DMS 273 (cell line): ENCODE data around the gene NBEAL2.

Source experiments
- DNase-seq: peaks from one replicate; lab custom pipeline; 2025; ENCODE audit not compliant: unreplicated experiment; lab: John Stamatoyannopoulos, UW

Gene NBEAL2

DNA sequence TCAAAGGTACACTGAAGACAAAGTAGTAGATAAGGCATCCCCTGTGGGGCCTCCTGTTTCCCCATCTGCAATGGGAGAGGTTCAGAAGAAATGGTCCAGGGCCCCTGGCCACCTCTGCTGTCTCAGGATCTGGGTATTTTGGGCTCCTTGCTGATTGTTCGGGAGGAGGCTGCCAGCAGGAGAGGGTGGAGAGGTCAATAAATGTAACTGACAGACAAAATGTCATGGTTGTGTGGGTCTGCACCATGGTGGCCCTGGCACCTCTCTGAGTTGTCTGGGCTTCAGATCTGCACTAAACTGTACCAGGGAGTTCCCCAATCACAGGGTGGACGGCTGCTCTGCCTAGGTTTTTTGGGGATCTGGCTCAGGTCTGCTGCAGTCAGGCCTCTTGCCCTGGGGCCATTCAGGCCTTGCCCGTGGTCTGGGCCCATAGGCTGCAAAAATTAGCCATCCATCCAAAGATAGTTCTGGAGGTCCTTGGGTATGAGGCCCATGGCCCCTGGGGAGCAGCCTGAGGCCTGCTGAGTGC is 7.4 kb downstream of the NBEAL2 start:
- no peak for DNase-seq

DNA sequence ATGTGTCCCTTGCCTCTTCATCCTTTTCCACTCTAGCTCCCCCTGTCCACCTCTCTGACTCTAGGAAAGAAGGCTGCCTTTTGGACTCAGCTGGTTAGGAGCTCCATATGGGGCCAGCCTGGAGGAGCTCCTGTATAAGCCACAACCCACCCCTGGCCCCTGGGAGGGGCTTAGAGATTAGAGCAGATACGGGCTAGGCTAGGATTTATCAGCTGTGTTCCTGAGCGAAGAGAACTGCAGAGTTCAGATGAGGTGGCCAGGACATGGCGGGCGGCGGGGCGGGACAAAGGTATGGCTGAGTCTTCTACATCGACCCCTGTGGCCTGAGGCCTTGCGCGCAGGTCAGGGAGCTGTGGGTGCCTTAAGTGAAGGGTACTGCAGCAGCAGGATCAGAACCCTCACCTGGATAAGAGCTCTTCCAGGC is 7.9 kb downstream of the NBEAL2 start:
- DNase-seq, result peak; percentile 21

GRCh38 chr3:46987743-46988401 is 8.4 kb downstream of the NBEAL2 start:
- DNase-seq, result no peak

GRCh38 chr3:46988616-46989015 is 9.2 kb downstream of the NBEAL2 start:
- DNase-seq, result no peak

DNA sequence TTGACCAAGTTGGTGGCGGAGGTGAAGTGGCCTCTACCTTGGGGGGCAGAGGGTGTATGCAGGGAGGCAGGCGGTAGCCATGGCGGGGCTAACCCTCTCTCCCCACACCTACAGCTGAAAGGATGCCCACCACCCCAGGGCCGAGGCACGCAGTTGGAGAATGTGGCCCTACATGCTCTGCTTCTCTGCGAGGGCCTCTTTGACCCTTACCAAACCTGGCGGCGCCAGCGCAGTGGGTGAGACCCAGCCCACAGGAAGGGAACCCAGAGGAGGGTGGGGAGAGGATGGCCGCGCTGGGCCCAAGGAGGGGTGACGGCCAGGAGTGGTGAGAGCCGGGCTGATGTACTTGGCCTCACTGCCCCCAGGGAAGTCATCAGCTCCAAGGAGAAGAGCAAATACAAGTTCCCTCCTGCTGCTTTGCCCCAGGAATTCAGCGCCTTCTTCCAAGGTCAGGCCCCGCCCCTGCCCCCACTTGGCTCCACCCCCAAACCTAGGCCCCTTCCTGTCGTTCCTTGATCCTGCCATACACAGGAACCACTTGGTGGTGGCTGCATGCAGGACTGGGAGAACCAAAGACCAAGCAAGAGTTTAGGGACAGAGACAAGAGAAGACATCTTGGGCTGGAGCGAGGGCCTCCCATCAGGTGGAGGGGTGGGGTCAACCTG is 9.8 kb downstream of the NBEAL2 start:
- DNase-seq, result no peak

DNA sequence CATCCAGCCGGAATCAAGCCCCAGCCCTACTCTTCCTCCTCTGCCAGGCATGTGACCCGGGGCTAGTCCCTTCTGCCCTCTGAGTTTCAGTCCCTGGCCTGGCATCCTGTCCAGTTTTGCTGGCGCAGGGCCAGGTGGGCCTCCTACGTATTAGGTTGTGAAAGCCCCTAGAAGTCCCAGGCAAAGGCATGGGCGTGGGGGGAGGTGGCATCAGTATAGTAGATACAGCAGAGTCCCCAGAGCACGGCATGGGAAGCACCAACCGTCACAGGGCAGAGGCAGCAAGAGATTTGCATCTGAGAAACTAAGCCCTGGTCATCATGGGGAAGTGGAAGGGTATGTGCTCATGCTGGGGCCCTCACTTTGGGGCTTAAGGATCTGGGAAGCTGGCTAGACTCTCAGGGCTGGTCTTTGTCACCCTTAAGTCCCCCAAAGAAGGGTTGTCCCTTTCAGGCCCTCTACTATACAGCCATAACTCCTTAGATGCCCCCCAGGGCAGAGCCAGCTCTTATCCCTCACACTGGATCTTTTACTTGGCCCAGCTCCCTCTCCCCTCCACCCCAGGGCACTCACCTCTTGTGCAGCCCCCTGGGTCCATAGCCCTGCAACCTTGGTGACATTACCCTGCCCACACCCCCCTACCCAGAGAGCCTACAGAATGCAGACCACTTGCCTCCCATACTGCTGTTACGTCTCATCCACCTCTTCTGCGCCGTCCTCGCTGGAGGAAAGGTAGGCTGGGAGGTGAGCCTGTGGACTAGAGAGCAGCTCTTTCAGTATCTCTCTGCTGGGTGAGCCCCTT is 11.3 kb downstream of the NBEAL2 start:
- DNase-seq, result no peak

DNA sequence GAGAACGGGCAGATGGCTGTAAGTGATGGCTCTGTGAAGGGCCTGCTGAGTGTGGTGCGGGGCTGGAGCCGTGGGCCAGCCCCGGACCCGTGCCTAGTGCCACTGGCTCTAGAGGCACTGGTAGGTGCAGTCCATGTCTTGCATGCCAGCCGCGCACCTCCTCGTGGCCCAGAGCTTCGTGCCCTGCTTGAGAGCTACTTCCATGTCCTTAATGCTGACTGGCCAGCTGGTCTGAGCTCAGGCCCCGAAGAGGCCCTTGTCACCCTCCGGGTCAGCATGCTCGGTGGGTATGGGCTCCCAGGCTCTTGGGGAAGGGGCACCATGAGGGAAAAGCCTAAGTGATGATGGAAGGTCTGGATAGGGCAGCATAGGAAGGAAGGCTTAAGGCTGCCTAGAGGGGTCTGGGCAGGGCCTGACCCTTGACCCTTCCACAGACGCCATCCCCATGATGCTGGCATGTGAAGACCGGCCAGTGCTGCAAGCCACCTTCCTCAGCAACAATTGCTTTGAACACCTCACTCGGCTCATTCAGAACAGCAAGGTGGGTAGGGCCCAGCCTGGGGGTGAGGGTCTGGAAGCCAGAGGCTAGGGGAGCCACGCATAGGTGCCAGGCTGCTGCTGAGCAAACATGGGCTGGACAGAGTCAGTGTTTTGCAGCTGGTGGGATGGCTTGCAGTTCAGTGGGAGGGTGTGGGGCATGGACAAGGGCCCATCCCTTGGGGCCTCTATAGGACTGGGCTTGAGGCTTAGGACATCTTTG is 12.1 kb downstream of the NBEAL2 start:
- DNase-seq, result no peak

DNA sequence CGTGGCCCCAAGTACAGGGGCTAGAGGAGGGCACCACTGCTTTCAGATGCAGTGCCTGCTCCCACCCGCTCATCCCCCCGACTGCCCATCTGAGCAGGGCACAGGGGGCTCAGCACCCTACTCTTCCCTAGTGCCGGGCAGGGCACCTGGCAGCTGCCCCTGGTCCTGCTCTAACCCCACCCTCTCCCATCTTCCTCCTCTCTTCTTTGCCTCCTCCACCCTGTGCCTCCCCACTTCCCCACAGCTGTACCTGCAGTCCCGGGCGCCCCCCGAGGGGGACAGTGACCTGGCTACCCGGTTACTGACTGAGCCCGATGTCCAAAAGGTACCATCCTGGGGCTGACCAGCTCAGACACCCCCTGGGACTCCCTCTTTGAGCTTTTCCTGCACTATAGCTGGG is 12.8 kb downstream of the NBEAL2 start:
- no peak for DNase-seq

- no peak for DNase-seq
These were observed 13.8 kb downstream of the NBEAL2 start for GRCh38 chr3:46993292-46993691.

GRCh38 chr3:46993986-46994385 is 14.5 kb downstream of the NBEAL2 start:
- DNase-seq, result no peak

- DNase-seq, result no peak
These were observed 15.6 kb downstream of the NBEAL2 start for GRCh38 chr3:46994801-46995731.

GRCh38 chr3:46995901-46996562 is 16.6 kb downstream of the NBEAL2 start:
- no peak for DNase-seq

- no peak for DNase-seq
These were observed 17.4 kb downstream of the NBEAL2 start for GRCh38 chr3:46996689-46997452.

- DNase-seq, result no peak
These were observed 18.1 kb downstream of the NBEAL2 start for GRCh38 chr3:46997453-46998091.

GRCh38 chr3:46998121-46998851 is 18.8 kb downstream of the NBEAL2 start:
- DNase-seq, result peak; percentile 59

DNA sequence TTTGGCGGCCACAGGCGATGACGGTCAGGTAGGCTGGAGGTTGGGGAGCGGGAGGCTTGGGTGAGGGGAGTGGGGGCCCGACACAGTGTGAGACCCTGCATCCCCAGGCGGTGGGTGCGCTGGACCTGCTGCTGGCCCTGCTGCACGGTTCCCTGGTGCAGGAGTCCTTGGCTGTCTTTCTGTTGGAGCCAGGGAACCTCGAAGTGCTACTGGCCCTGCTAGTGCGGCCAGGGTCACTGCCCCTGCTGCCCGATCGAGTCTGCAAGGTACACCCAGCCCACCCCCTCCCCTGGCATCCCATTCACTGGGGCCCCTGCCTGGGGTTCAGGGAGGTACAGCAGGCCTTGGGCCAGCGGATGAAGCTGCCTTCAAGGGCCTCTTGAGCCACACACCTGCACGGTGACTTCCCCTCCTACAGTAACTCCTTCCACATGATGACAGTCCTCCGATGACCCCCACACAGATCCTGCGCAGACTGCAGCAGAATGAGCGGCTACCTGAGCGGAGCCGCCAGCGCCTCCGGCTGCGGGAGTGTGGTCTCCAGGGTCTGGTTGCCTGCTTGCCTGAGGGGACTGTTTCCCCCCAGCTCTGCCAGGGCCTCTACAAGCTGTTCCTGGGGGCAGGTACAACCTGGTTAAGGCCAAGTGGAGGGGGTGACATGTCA is 19.5 kb downstream of the NBEAL2 start:
- DNase-seq, result no peak
